Measurements from ENCODE around the gene ISLR2. TPM values are rescaled to one million over a fixed set of nuclear protein-coding genes. Genes with fewer than 3 reads are reported as not detected.

Gene ISLR2
- total RNA-seq, 1 experiment from 2014 or later, result 0.05 TPM

DNA sequence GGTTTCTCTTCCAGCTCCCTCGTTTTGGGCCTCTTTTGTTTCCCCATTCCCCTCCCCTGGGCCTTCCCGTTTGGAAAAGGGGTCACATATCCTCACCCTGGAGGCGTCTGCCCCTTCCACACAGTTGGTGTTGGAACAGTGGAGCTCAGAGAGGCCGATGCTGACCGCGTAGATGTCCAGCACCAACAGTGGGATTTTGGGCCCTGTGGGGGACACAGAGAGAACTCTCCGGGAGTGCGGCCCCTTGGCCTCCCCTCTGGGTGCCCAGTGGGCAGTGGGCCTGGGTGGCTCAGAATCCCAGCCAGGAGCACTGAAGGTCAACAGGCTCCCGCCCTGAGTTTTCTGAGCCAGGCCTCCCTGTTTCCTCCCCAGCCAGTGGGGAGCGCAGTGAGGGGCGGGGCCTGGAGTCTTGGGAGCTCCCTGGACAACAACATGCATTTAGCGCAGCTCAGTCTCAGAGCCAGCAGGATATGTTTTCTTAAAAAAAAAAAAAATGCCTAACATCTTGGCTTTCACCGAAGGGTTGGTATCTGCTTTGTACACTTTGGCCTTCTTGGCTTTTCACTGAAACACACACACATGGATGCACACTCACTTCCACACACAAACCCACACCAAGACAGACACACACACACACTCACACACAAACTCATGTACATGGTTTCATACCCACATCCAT is 42.5 kb downstream of the ISLR2 start:
- TF ChIP-seq JUND (IDR thresholded peaks at IDR 0.05) (no peak), POLR2AphosphoS5 (IDR thresholded peaks at IDR 0.05; ENCODE audit: low read depth, low read length) (no peak), EGR1 (IDR thresholded peaks at IDR 0.05; ENCODE audit: low read depth) (no peak), YY1 (IDR thresholded peaks at IDR 0.05; ENCODE audit: extremely low read depth, insufficient replicate concordance, low read depth, low read length) (no peak), MAX (IDR thresholded peaks at IDR 0.05) (no peak), ZFX (IDR thresholded peaks at IDR 0.05) (no peak), ZBTB33 (IDR thresholded peaks at IDR 0.05; ENCODE audit: extremely low read depth, insufficient replicate concordance, low read length) (no peak)
- H3K4me3 ChIP-seq (replicated peaks in 1 of 2; ENCODE audit: low read depth in 1 of 2, low read length in 2 of 2), result no peak overlapping the region
- ChIA-PET RAD21 (ENCODE audit: low non-redundant PET in 1 of 2, low total read pairs in 2 of 2, uncharacterized antibody in 2 of 2, unreplicated experiment in 2 of 2) (no interaction called here), CTCF (no interaction called here), POLR2A (no interaction called here)
- intact Hi-C loops (cut with micrococcal nuclease), result no loop called here
- H2AFZ ChIP-seq (ENCODE audit: low read depth, low read length, poor library complexity, severe bottlenecking), result no peak overlapping the region
- no peaks in the 10 kb centered on the region for H3K9me3 ChIP-seq (ENCODE audit: control insufficient read depth in 1 of 2, insufficient read depth in 1 of 2, low read depth in 1 of 2, low read length in 2 of 2)
- ATAC-seq, result no peak
- no peaks in the 10 kb centered on the region for H3K36me3 ChIP-seq (ENCODE audit: control insufficient read depth in 1 of 2, insufficient read depth in 2 of 2, low read length in 2 of 2)
- peaks cover 0 to 2% of the 10 kb centered on the region in 2 experiments; a peak in 2 of 4 replicates for H3K4me1 ChIP-seq (ENCODE audit: control insufficient read depth in 1 of 2, insufficient read depth in 2 of 2, low read length in 2 of 2)
- DNase-seq (ENCODE audit: low read depth, low spot score), result no peak
- no peaks in the 10 kb centered on the region for H3K79me2 ChIP-seq (ENCODE audit: insufficient read depth, low read length)
- H4K20me1 ChIP-seq (ENCODE audit: insufficient read depth), result no peaks in the 10 kb centered on the region
- H3K9ac ChIP-seq (ENCODE audit: low read length), result no peak overlapping the region
- no peak overlapping the region for H3K27ac ChIP-seq (ENCODE audit: low read depth, low read length)
- no TSS peak for BruUV-seq (replicated peaks)
- no peaks in the 10 kb centered on the region for H3K9me2 ChIP-seq (ENCODE audit: insufficient read depth)
- H3K4me2 ChIP-seq (ENCODE audit: low read length), result no peak overlapping the region
- peaks cover 4% of the 10 kb centered on the region; the same call in 1 of the 2 replicates for H3K27me3 ChIP-seq (ENCODE audit: insufficient read depth, low read length)
